22Rv1 (cell line): Measurements from ENCODE around the gene CCDC102A.

Source experiments
- ZFX ChIP-seq: fragments of 450-650 bp; IDR thresholded peaks from 2 replicates; pipeline ENCODE4 v1.6.1; 2017; ENCODE audit warnings: antibody characterized with exemption, borderline replicate concordance
- TF ChIP-seq, protein P1 (sequence below): fragments of 450-650 bp; IDR thresholded peaks from 2 replicates; pipeline ENCODE4 v1.5.1; 2017; ENCODE audit warnings: mild to moderate bottlenecking

GRCh38 chr16:57469917-57470470 is 66.4 kb downstream of the CCDC102A start:
- TF ChIP-seq, protein P1, sequence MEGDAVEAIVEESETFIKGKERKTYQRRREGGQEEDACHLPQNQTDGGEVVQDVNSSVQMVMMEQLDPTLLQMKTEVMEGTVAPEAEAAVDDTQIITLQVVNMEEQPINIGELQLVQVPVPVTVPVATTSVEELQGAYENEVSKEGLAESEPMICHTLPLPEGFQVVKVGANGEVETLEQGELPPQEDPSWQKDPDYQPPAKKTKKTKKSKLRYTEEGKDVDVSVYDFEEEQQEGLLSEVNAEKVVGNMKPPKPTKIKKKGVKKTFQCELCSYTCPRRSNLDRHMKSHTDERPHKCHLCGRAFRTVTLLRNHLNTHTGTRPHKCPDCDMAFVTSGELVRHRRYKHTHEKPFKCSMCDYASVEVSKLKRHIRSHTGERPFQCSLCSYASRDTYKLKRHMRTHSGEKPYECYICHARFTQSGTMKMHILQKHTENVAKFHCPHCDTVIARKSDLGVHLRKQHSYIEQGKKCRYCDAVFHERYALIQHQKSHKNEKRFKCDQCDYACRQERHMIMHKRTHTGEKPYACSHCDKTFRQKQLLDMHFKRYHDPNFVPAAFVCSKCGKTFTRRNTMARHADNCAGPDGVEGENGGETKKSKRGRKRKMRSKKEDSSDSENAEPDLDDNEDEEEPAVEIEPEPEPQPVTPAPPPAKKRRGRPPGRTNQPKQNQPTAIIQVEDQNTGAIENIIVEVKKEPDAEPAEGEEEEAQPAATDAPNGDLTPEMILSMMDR = no peak
- TF ChIP-seq ZFX = no peak
